Tibial artery (tissue), 4 donors: ENCODE results near the gene CNTN1.

Experiments used
- DNase-seq, 2 donors: peaks; one replicate each; pipeline ENCODE4 v3.0.0-alpha.2; 2019
- H3K27ac ChIP-seq, 2 donors: fragments of 200-600 bp; sonication (generic) in 1 of 2; 1 replicate in 1 of 2; 2 replicates in 1 of 2; pipeline ENCODE4 v1.5.1; 2018 to 2019; ENCODE audit warnings: mild to moderate bottlenecking in 1 of 2
- H3K27me3 ChIP-seq, 2 donors: fragments of 200-600 bp; sonication (generic) in 1 of 2; one replicate each; pipeline versions ENCODE4 v1.5.1 to v1.6.0; 2016 to 2019
- H3K36me3 ChIP-seq, 3 donors: fragments of 200-600 bp; sonication (generic) in 2 of 3; one replicate each; pipeline ENCODE4 v1.5.1; 2016 to 2019; ENCODE audit warnings: mild to moderate bottlenecking in 2 of 3
- H3K4me1 ChIP-seq, 4 donors: fragments of 200-600 bp; sonication (generic) in 2 of 4; 1 replicate in 3 of 4; 2 replicates in 1 of 4; pipeline ENCODE4 v1.5.1; 2016 to 2019
- H3K4me3 ChIP-seq, 2 donors: fragments of 200-600 bp; sonication (generic) in 1 of 2; 1 replicate in 1 of 2; 2 replicates in 1 of 2; pipeline ENCODE4 v1.5.1; 2018 to 2019; ENCODE audit warnings: mild to moderate bottlenecking in 2 of 2
- H3K9me3 ChIP-seq, 3 donors: fragments of 200-600 bp; sonication (generic) in 1 of 3; one replicate each; pipeline ENCODE4 v1.5.1; 2016 to 2019
- CTCF ChIP-seq, 2 experiments: fragments of 200-600 bp in 1 of 2; fragments of 450-650 bp in 1 of 2; IDR thresholded peaks; one replicate each; pipeline ENCODE4 v1.5.1; 2017 to 2019; ENCODE audit warnings: antibody characterized with exemption in 2 of 2, mild to moderate bottlenecking in 1 of 2, moderate library complexity in 1 of 2
- intact Hi-C: fragments of 100-400 bp; cut with DNase I; formaldehyde crosslinking; loops from one replicate; pipeline ENCODE4 v1.15.0; 2023; ENCODE audit warnings: low total_unique reads

The CNTN1 gene

DNA sequence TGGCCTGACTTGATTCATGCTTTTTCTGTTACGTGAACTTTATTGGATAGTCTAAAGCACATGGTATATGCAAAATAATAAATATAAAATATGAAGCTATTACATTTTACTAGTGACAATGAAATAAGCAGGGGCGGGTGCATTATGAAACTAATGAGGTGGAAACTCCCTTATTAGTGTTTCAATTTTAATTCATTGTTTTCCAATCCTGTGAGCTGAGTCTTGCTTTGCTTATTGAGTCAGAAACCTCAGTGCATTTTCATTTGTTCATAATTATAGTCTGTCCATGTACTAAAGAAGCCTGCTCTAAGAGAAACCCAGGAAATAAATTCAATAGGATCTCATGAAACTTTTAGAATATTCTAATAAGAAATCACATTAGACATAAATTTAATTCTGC is 78.5 kb downstream of the CNTN1 start:
- no peaks in the 10 kb centered on the region for H3K9me3 ChIP-seq
- H3K4me1 ChIP-seq, result no peaks in the 10 kb centered on the region
- no peak overlapping the region for H3K27ac ChIP-seq
- intact Hi-C loops, result no loop called here
- TF ChIP-seq CTCF (IDR thresholded peaks at IDR 0.05), result no peak
- no peaks in the 10 kb centered on the region for H3K27me3 ChIP-seq
- DNase-seq, result no peak
- no peak overlapping the region for H3K4me3 ChIP-seq
- no peaks in the 10 kb centered on the region for H3K36me3 ChIP-seq

GRCh38 chr12:40775661-40776060 is 83.4 kb downstream of the CNTN1 start:
- H3K27ac ChIP-seq, result no peak overlapping the region
- H3K9me3 ChIP-seq, result no peaks in the 10 kb centered on the region
- no peaks in the 10 kb centered on the region for H3K27me3 ChIP-seq
- H3K4me3 ChIP-seq, result no peak overlapping the region
- intact Hi-C loops, result no loop called here
- H3K36me3 ChIP-seq, result no peaks in the 10 kb centered on the region
- TF ChIP-seq CTCF (IDR thresholded peaks at IDR 0.05), result no peak
- no peaks in the 10 kb centered on the region for H3K4me1 ChIP-seq
- no peak for DNase-seq

DNA sequence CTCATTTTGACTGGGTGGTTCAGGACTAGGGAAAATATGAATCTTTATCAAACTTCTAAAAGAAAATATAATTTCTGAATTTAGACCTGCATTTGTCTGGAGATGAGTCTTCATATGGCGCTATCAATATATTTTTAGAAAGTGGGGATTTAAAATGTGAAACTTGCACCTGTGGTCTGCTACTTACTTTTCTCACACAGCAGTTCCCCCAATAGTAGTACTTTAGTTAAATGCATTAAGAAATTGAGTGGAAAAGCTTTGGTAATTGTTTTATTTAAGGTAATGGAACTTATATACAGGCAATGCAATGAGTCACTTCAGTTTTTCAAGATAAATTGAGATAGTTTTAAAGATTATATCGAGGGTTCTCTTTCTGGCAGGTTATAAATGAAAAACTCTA is 91.9 kb downstream of the CNTN1 start:
- no peak for DNase-seq
- Histone ChIP-seq H3K27me3 (no peaks in the 10 kb centered on the region), H3K4me1 (no peaks in the 10 kb centered on the region), H3K9me3 (no peaks in the 10 kb centered on the region), H3K4me3 (no peak overlapping the region), H3K36me3 (no peaks in the 10 kb centered on the region), H3K27ac (no peak overlapping the region)
- intact Hi-C loops, result no loop called here
- no peak for TF ChIP-seq CTCF (IDR thresholded peaks at IDR 0.05)

DNA sequence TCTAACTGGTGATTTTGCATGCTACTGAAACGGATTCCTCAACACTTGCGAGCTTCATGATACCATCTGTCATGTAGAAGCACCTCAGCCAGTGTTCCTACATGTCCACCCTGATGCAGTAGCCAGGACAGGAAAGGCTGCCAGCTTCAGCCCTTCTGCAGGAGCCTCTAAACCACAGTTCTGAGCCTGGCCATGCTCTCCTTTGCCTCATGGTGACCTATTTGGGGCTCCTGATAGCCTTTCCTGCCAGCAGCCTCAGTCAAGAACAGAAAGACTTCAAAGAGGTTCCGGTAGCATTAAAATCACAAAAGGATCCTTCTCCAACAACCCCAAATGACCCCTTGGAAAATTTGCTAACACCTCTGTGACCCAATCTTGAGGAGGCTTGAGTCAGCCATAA is 96.0 kb downstream of the CNTN1 start:
- intact Hi-C loops, result no loop called here
- Histone ChIP-seq H3K27ac (no peak overlapping the region), H3K4me1 (no peaks in the 10 kb centered on the region), H3K4me3 (no peak overlapping the region), H3K9me3 (no peaks in the 10 kb centered on the region), H3K27me3 (no peaks in the 10 kb centered on the region), H3K36me3 (no peaks in the 10 kb centered on the region)
- TF ChIP-seq CTCF (IDR thresholded peaks at IDR 0.05), result no peak
- DNase-seq, result no peak

DNA sequence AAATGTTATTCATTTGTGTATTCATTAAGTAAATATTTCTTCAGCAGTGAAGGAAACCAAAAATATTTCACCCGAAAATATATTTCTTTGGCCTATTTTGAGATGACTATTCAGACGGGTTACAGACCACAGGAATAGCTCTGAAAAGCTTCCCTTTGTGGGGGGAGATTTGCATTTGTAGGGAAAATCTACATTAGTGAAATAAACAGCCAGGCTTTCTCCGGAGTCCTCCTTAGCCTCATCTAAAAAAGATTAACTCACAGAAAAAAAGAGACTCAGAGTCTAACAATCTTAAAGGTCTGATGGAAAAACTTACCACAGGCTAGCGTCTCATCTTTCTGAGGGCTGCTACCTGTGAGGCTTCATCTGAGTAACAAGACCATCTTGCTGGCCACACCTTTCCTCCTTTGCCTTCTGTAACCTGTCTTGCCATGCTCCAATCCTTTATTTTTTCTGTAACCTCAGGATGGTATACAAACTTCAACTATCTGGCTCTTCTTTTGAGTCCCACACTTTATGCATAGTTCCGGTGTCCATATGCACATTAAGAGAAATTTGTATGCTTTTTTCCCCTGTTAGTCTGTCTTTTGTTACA is 100.7 kb downstream of the CNTN1 start:
- Histone ChIP-seq H3K36me3 (no peaks in the 10 kb centered on the region), H3K4me3 (no peak overlapping the region), H3K27ac (no peak overlapping the region), H3K4me1 (no peaks in the 10 kb centered on the region), H3K27me3 (no peaks in the 10 kb centered on the region), H3K9me3 (no peaks in the 10 kb centered on the region)
- TF ChIP-seq CTCF (IDR thresholded peaks at IDR 0.05), result no peak
- no peak for DNase-seq
- intact Hi-C loops, result no loop called here

- Histone ChIP-seq H3K36me3 (no peaks in the 10 kb centered on the region), H3K27me3 (no peaks in the 10 kb centered on the region), H3K4me1 (no peaks in the 10 kb centered on the region), H3K4me3 (no peak overlapping the region), H3K9me3 (no peaks in the 10 kb centered on the region), H3K27ac (no peak overlapping the region)
- intact Hi-C loops, result no loop called here
- DNase-seq, result no peak
- no peak for TF ChIP-seq CTCF (IDR thresholded peaks at IDR 0.05)
Measured at GRCh38 chr12:40793471-40793870, 101.2 kb downstream of the CNTN1 start.
